ENCODE measurements around the gene TLX2.
"Not testable (repeated sequence)": the region's sequence is repeated elsewhere in the genome, so short reads cannot be mapped to it uniquely, and the experiment has no call there.

TLX2 gene

DNA sequence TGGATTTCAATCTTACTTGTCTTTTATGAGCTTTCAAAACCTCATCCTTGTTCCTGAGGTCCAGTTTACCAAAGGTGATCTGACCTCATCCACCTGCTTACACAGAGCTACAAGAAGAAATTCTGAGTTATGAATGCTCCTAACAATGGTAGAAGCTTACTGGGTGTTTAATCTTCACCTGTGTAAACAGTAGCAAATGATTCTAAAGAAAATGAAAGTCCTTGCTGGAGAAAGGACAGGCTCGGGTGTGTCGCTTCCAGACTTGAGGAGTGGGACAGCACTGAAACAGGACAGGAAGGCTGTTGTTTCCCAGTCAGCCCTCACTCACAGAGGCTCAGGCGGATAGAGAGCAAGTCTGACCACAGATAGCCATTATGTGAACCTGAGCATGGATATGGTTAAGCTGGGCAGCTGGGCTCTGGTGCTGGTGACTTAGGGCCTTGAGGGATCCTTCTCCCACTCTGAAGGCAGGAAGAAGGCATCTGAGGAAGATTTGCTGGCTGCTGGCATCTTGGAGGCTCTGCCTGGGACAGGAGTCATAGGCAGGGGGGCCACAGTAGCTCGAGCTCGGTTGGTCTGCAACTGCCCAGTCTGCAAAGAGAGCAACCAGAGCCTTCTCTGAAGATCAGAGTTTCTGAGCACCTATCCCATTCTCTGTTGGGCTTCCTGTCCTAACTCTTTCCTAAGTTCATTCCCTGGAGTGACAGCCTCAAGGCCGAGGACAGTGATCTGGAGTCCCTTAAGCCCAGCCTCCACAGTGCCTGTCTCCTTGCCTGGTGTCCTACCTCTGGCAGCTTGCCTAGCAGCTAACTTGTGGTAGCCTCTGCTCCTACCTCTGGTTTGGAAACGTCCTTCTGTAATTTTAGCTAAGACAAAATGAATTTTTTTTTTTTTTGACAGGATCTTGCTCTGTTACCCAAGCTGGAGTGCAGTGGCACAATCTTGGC, 44.3 kb downstream of the TLX2 start:
- H3K36me3 ChIP-seq (ENCODE audit: control insufficient read depth, insufficient read depth, low read length) = no peaks in the 10 kb centered on the region
- no peak overlapping the region for H3K27ac ChIP-seq (ENCODE audit: low read length)
- no CpG with 5 or more reads among the region's 7 CpGs for WGBS (ENCODE audit: insufficient coverage, insufficient read length)
- no peak overlapping the region for H3K4me3 ChIP-seq (ENCODE audit: low read length)
- no peak for DNase-seq (ENCODE audit: low read depth, low spot score)
- peaks cover 3% of the 10 kb centered on the region; the same call in 1 of the 2 replicates for H3K27me3 ChIP-seq (ENCODE audit: control insufficient read depth, insufficient read depth, low read length)
- peaks cover 5% of the 10 kb centered on the region; the same call in 1 of the 2 replicates for H3K4me1 ChIP-seq (ENCODE audit: control insufficient read depth, insufficient read depth, low read length)
- H3K9me3 ChIP-seq (ENCODE audit: control insufficient read depth, insufficient read depth, low read length) = no peaks in the 10 kb centered on the region

DNA sequence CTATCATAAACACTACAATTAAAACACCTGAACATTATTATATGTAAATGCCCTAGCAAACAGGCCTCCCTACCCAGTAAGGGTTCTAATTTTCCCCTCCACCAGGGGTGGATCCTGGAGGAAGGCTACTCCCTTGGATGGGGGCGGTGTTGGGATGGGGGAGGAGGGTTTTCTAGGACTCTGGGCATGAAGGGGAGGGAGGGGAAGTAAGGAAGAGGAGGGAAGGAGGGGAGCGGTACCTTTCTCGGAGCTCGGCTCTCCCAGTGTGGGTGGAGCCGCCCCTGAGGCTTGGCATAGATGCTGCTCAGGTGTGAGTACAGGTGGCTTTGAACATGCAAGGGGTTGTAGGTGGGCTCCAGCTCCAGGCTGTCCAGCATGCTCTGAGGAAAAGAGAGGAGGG, 45.7 kb downstream of the TLX2 start:
- Histone ChIP-seq H3K4me1 (ENCODE audit: control insufficient read depth, insufficient read depth, low read length) (peaks cover 5% of the 10 kb centered on the region; the same call in 1 of the 2 replicates), H3K27me3 (ENCODE audit: control insufficient read depth, insufficient read depth, low read length) (peaks cover 3% of the 10 kb centered on the region; the same call in 1 of the 2 replicates)
- WGBS (ENCODE audit: insufficient coverage, insufficient read length) = no CpG with 5 or more reads among the region's 5 CpGs

DNA sequence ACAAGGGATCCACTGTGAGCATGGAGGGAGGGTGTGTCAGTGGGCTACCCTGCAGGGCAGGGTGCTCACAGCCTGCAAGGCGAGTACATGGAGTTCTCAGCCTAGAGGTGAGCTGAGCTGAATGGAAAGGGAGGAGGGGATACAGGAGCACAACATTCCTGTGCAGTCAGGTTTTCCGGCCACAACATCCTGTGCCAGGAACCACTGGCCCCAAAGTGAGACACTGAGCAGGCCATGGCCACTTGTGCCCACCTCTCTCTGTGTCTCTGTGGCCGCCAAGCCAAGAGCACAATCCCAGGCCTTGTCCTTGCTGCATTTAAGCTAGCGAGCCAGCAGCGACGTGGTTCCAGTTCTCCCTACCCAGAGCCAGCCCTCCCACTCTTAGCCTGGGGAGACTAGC, 46.3 kb downstream of the TLX2 start:
- DNase-seq (ENCODE audit: low read depth, low spot score) = no peak

More for the DNA sequence above, 45.7 kb downstream of the TLX2 start:
- H3K4me3 ChIP-seq (ENCODE audit: low read length) = no peak overlapping the region
- no peak for DNase-seq (ENCODE audit: low read depth, low spot score)
- H3K9me3 ChIP-seq (ENCODE audit: control insufficient read depth, insufficient read depth, low read length) = no peaks in the 10 kb centered on the region
- no peak overlapping the region for H3K27ac ChIP-seq (ENCODE audit: low read length)
- H3K36me3 ChIP-seq (ENCODE audit: control insufficient read depth, insufficient read depth, low read length) = peaks cover 3% of the 10 kb centered on the region; the same call in 1 of the 2 replicates

DNA sequence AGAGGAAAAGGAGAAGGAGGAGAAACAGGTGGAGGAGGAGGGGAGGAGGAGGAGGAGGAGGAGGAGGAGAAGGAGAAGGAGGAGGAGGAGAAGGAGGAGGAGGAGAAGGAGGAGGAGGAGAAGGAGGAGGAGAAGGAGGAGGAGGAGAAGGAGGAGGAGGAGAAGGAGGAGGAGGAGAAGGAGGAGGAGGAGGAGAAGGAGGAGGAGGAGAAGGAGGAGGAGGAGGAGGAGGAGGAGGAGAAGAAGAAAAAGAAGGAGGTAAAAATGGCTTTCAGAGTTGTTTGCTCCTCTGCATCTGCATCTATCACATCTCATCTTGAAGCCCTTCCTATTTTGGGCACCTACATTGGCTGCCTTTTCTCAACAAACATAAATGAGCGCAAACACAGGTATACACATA, 46.8 kb downstream of the TLX2 start:
- not testable (repeated sequence) for H3K27ac ChIP-seq (ENCODE audit: low read length); H3K27me3 ChIP-seq (ENCODE audit: control insufficient read depth, insufficient read depth, low read length); H3K36me3 ChIP-seq (ENCODE audit: control insufficient read depth, insufficient read depth, low read length); H3K9me3 ChIP-seq (ENCODE audit: control insufficient read depth, insufficient read depth, low read length); DNase-seq (ENCODE audit: low read depth, low spot score); H3K4me3 ChIP-seq (ENCODE audit: low read length); H3K4me1 ChIP-seq (ENCODE audit: control insufficient read depth, insufficient read depth, low read length)
- no CpG with 5 or more reads among the region's 1 CpG for WGBS (ENCODE audit: insufficient coverage, insufficient read length)

More for the DNA sequence above, 46.3 kb downstream of the TLX2 start:
- H3K4me1 ChIP-seq (ENCODE audit: control insufficient read depth, insufficient read depth, low read length) = peaks cover 5% of the 10 kb centered on the region; the same call in 1 of the 2 replicates
- no peak overlapping the region for H3K27ac ChIP-seq (ENCODE audit: low read length)
- H3K9me3 ChIP-seq (ENCODE audit: control insufficient read depth, insufficient read depth, low read length) = no peaks in the 10 kb centered on the region
- no CpG with 5 or more reads among the region's 6 CpGs for WGBS (ENCODE audit: insufficient coverage, insufficient read length)
- H3K27me3 ChIP-seq (ENCODE audit: control insufficient read depth, insufficient read depth, low read length) = peaks cover 2% of the 10 kb centered on the region; the same call in 1 of the 2 replicates
- no peak overlapping the region for H3K4me3 ChIP-seq (ENCODE audit: low read length)
- peaks cover 3% of the 10 kb centered on the region; the same call in 1 of the 2 replicates for H3K36me3 ChIP-seq (ENCODE audit: control insufficient read depth, insufficient read depth, low read length)

DNA sequence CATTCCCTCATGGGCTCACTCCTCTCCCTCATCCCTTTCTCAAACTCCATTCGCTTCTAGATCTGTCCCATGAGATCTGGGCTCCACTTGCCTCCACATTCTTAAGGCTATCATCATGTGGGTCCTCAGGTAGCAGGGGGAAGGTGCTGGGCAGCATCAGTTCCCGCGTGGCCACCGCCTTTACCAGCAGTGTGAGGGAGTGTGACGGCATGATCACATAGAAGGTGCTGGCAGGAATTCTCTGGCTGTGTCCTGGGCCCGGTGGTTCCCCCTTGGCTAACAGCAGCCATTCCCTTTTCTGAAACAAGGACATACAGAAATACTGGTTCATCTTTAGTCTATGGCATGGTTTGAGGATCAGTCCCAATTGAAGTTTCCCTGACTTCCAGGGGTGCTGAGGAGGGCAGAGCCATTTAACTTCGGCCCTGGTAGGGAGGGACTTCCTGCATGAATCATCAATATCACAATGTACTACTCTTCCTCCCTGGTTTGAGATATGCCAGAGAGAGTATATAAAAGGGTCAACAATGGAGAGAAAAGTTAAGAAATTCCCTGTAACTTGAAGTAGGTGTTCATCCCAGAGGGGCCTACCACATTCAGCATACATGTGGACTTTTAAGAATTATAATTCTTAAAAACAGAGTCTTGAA, 48.0 kb downstream of the TLX2 start:
- peaks cover 3% of the 10 kb centered on the region; the same call in 1 of the 2 replicates for H3K4me1 ChIP-seq (ENCODE audit: control insufficient read depth, insufficient read depth, low read length)
- no peak overlapping the region for H3K27ac ChIP-seq (ENCODE audit: low read length)
- H3K27me3 ChIP-seq (ENCODE audit: control insufficient read depth, insufficient read depth, low read length) = no peaks in the 10 kb centered on the region
- no CpG with 5 or more reads among the region's 7 CpGs for WGBS (ENCODE audit: insufficient coverage, insufficient read length)
- no peaks in the 10 kb centered on the region for H3K9me3 ChIP-seq (ENCODE audit: control insufficient read depth, insufficient read depth, low read length)
- no peak for DNase-seq (ENCODE audit: low read depth, low spot score)
- H3K4me3 ChIP-seq (ENCODE audit: low read length) = no peak overlapping the region
- peaks cover 3% of the 10 kb centered on the region; the same call in 1 of the 2 replicates for H3K36me3 ChIP-seq (ENCODE audit: control insufficient read depth, insufficient read depth, low read length)

DNA sequence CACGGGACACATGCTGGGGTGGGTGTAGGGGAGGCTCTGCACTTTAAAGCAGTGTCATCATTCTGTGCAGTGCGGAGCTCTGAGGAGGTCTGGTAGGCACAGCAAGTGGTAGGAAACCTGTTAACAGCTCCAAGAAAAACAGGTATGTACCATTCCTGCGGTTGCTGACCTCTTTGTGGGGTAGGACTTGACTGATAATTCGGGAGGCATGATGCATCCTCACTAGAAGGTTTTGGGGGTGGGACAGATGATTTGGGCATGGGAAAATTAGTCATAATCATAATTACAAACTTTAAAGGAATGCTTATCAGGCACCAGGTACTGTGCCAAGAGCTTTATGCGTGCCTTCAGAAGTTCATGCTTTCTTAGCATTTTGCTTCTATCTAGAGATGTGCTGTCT, 50.0 kb downstream of the TLX2 start:
- H3K36me3 ChIP-seq (ENCODE audit: control insufficient read depth, insufficient read depth, low read length) = peaks cover 3% of the 10 kb centered on the region; the same call in 1 of the 2 replicates
- H3K4me1 ChIP-seq (ENCODE audit: control insufficient read depth, insufficient read depth, low read length) = peaks cover 3% of the 10 kb centered on the region; the same call in 1 of the 2 replicates
- no peak overlapping the region for H3K4me3 ChIP-seq (ENCODE audit: low read length)
- no peak overlapping the region for H3K27ac ChIP-seq (ENCODE audit: low read length)
- no peaks in the 10 kb centered on the region for H3K27me3 ChIP-seq (ENCODE audit: control insufficient read depth, insufficient read depth, low read length)
- H3K9me3 ChIP-seq (ENCODE audit: control insufficient read depth, insufficient read depth, low read length) = no peaks in the 10 kb centered on the region
- DNase-seq (ENCODE audit: low read depth, low spot score) = no peak
- no CpG with 5 or more reads among the region's 5 CpGs for WGBS (ENCODE audit: insufficient coverage, insufficient read length)

DNA sequence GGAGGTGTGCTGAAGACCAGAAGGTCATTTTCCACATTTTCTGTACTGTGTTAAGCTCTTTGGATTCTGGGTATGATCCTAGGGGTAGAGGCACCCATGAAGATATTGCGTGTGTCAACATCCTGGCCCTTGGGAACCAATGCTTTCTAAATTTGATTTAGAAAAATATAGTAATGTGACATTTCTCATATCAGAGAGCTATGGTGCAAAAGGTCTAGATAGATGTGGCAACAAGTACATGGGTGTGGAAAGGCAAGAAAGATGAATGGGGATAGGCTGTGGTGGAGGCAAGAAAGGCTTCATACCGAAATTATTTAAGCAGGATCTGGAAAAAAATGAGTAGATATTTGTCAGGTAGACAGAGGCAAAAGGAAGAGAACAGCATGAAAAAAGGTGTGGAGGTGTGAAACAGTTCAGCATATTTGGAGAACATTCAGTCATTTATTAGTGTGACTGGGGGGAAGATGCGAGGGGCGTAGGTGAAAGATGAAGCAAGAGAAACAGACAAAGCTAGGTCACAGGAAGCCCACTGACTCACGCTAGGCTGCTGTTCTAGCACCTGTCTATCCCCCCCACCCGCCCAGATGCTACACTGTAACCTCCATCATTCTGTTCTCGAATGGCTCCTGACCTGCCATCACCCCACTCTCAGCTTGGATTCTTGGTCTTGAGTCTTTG, 52.0 kb downstream of the TLX2 start:
- Histone ChIP-seq H3K27me3 (ENCODE audit: control insufficient read depth, insufficient read depth, low read length) (no peaks in the 10 kb centered on the region), H3K4me1 (ENCODE audit: control insufficient read depth, insufficient read depth, low read length) (no peaks in the 10 kb centered on the region), H3K9me3 (ENCODE audit: control insufficient read depth, insufficient read depth, low read length) (no peaks in the 10 kb centered on the region), H3K27ac (ENCODE audit: low read length) (no peak overlapping the region), H3K36me3 (ENCODE audit: control insufficient read depth, insufficient read depth, low read length) (peaks cover 3% of the 10 kb centered on the region; the same call in 1 of the 2 replicates), H3K4me3 (ENCODE audit: low read length) (no peak overlapping the region)
- whole genome bisulfite sequencing (ENCODE audit: insufficient coverage, insufficient read length) = no CpG with 5 or more reads among the region's 7 CpGs
- no peak for DNase-seq (ENCODE audit: low read depth, low spot score)

DNA sequence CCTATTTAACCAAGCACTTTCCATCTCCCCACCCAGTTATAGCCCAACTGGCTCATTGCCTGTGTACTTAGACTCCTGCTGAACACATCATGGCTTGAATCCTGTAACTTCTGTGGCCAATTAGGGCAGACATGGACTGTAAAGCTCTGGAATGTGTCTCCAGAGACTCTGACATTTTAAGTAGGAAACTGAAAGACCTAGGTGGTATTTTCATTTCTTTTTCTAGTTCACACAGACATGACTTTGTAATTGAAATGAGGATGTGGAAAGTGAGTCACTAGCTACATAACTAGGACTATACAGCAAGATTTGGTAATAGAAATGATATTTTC, 52.5 kb downstream of the TLX2 start:
- no peak overlapping the region for H3K4me3 ChIP-seq (ENCODE audit: low read length)
- H3K4me1 ChIP-seq (ENCODE audit: control insufficient read depth, insufficient read depth, low read length) = no peaks in the 10 kb centered on the region
- no peaks in the 10 kb centered on the region for H3K9me3 ChIP-seq (ENCODE audit: control insufficient read depth, insufficient read depth, low read length)
- no peak for DNase-seq (ENCODE audit: low read depth, low spot score)
- no peak overlapping the region for H3K27ac ChIP-seq (ENCODE audit: low read length)
- peaks cover 3% of the 10 kb centered on the region; the same call in 1 of the 2 replicates for H3K36me3 ChIP-seq (ENCODE audit: control insufficient read depth, insufficient read depth, low read length)
- H3K27me3 ChIP-seq (ENCODE audit: control insufficient read depth, insufficient read depth, low read length) = no peaks in the 10 kb centered on the region
